ENCODE measurements around the gene PPP3CA.
"Not testable (repeated sequence)": the region's sequence is repeated elsewhere in the genome, so short reads cannot be mapped to it uniquely, and the experiment has no call there.

Gene PPP3CA

DNA sequence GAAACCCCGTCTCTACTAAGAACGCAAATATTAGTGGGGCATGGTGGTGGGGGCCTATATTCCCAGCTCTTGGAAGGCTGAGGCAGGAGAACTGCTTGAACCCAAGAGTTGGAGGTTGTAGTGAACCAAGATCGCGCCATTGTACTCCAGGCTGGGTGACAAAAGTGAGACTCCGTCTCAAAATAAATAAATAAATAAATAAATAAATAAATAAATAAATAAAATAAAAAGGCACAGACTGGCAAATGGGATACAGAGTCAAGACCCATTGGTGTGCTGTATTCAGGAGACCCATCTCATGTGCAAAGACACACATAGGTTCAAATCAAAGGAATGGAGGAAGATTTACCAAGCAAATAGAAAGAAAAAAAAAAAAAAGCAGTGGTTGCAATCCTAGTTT lies 216.3 kb downstream of the PPP3CA start:
- DNase-seq, result not testable (repeated sequence)

GRCh38 chr4:101128898-101129297 lies 218.4 kb downstream of the PPP3CA start:
- DNase-seq, result not testable (repeated sequence)

- DNase-seq, result no peak
Observed at GRCh38 chr4:101128473-101128872, 218.9 kb downstream of the PPP3CA start.

GRCh38 chr4:101127176-101127790 lies 220.0 kb downstream of the PPP3CA start:
- DNase-seq, result no peak

DNA sequence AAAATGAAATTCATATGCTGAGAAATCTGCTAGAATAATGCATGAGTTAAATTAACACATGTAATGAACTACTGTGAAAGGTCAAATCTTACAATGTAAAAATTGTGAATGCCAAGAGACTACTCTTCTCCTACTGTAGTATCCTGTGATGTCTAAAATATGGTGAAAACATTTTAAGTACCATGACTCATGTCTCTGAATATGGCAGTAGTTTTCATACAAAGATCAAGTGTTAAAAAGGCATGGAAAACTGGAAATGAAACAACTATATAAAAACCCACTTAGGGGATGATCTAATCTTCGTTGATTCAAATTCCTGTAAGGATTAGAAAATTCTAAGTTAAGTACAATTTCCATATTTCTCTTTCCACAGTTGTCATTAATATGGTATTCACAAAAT lies 221.3 kb downstream of the PPP3CA start:
- DNase-seq, result no peak

DNA sequence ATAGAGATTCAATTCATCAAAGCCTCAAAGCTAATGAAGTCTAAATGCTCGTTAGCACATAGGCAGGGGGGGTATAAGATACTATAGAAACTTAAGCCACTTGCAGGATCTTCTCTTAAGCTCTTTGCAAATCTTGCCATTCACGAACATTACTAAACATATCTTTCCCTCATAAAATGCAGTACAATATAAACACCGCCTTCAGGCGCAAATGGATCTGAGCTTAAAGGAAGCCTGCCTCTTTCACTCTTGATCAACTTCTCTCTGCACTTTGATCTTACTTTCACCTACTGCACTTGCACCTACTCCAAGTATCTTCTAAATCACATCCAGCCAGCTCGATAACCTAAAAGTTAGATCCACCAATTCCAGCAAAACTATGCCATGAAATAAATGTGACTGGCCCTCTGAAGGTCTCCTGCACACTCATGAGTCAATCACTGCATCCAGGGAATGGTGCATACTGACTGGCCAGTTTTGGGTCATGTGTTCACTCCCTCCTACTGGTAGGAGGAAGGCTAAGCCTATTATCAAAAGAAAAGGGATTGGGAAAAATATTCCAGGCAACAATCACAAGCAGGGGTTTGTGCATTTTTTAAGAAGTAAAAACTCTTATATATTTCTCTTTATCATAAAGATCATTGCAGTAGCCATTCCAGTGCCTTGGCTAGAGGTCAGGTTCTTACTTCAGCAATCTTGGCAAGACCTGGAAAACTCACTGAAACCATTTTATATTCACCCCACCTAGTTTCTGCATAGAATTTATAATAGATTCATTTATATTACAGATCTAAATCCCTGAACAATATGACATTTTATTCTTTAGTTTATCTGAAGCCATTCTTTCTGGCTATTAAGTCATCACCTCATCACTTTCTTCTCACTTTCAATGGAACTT lies 222.0 kb downstream of the PPP3CA start:
- DNase-seq, result no peak

- no peak for DNase-seq
Observed at GRCh38 chr4:101123231-101123630, 224.1 kb downstream of the PPP3CA start.

DNA sequence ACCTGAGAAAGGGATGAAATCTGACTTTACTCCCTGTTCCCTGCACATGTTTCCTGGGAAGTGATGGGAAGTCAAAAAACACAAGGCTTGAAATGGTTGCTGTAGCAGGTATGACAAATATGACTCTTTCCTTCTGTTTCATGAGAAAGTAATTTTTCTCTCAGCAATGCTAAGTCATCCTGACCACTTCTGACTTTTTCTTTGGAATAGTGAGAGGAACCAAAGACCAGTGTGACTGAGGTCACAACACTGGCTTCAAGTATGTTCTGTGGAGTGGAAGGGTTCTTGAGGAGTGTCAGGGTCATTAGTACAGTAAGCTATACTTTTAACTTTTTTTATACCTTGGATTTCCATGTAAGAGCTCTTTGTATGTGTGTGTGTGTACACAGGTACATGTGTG lies 225.3 kb downstream of the PPP3CA start:
- no peak for DNase-seq

DNA sequence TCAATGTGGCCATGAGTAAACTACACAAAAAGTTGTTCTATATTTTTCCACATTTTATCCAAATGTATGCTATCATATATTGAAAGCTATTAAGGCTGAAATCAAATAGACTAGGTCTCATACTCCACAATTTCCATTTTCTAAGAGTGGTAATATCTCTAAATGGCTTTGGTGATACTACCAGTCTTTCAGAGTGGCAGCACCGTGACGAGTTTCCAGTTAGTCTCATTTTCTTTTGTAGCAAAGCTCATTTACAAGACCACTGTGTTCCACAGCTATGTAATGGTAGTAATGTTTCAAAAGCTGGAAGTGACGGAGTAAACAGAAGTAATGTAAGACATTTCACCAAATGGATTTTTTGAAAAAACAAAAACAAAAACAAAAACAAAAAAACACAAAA lies 228.2 kb downstream of the PPP3CA start:
- no peak for DNase-seq

DNA sequence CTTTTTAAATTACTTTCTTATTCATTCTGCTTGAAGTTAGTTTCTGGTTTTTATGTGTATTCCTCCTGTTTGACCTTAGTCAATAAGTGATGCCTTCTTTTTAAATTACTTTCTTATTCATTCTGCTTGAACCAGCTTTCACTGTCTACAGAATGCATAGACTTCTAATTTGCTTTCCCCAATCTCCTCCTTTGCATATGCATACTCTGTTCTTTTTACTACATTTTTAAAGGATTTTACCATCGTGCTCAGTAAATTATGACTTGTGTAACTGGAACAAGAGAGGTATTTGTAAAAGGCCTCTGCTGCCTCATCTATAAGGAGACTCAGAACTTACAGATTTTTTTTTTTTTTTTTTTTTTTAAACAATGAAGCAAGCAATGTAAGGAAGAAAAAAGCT lies 228.7 kb downstream of the PPP3CA start:
- no peak for DNase-seq

- DNase-seq, result no peak
Observed at GRCh38 chr4:101115887-101116286, 231.4 kb downstream of the PPP3CA start.

DNA sequence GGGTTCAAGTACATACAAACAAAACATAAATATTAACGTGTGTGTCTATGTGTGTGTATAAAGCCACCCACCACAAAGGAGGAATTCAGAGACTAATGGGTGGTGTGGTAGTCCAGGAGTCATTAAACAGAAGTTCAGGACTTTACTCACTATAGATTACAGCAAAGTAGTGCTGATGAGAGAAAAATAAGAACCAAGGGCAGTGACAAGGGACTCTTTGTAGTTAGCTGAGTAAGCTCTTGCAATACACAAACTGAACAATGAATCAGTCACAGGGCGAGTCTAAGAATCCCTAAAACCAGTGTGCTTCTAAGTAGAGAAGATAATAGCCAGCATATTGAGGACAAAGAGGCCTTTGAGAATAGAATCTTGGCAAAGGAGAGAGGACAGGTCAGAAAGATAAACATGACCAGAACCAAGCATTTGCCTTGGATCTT lies 232.4 kb downstream of the PPP3CA start:
- DNase-seq, result no peak

GRCh38 chr4:101104312-101105052 lies 242.8 kb downstream of the PPP3CA start:
- no peak for DNase-seq

DNA sequence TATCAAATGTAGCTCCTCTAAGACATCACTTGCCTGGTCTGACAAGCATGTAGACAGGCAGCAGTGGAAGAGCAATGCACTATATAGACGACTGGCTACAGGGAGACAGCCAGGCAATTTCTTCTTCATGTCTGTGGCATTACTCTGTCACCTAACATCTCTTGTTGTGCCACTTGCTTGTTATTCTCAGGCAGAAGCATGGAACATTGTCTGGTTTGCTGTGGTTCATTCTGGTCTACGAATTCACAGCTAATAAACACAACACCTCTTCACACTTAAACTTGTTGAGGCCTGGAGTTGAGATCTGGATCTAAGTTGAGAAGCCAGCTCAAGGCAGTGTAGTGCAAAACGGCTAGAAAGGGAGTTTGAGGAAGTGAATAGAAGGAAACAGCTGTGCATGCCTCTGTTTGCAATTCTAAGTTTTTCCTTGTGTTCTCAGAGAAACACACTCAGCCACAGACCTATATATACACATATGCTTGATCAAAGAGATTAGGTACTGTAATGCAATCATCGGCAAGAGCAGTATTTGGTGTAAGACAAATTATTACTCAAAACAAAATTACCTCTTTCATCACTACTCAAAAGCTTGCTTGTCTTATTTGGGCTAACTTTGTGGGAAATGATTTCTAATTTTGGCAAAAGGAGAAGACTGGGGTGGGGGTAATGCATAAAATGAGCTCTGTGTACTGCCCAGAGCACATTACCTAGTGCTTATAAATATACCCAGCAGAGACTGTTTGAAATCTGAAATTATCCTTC lies 243.8 kb downstream of the PPP3CA start:
- DNase-seq, result no peak

- peak; percentile 35 for DNase-seq
Observed at GRCh38 chr4:101102114-101102742, 245.1 kb downstream of the PPP3CA start.

DNA sequence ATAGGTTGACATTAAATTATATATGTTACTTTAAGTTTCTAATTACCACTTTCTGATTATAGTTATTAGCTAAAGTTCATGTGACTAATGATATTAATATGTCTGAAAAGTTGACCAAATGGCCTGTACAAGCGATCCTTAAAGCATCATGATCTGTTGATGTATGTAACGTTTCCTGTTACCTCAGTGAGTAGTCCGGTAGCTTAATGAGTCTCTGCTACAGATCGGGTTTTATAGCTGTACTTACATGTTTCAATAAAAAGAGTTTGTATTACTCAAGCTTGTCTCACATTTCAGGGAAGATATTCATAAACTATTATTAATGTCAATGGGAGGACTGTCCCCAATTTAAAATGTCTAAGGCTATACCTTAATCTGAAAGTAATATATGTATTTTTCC lies 246.3 kb downstream of the PPP3CA start:
- DNase-seq, result no peak

- DNase-seq, result no peak
Observed at GRCh38 chr4:101098666-101099400, 248.5 kb downstream of the PPP3CA start.

- not testable (repeated sequence) for DNase-seq
Observed at GRCh38 chr4:101092609-101093008, 254.7 kb downstream of the PPP3CA start.

- DNase-seq, result no peak
Observed at GRCh38 chr4:101089168-101089567, 258.2 kb downstream of the PPP3CA start.

DNA sequence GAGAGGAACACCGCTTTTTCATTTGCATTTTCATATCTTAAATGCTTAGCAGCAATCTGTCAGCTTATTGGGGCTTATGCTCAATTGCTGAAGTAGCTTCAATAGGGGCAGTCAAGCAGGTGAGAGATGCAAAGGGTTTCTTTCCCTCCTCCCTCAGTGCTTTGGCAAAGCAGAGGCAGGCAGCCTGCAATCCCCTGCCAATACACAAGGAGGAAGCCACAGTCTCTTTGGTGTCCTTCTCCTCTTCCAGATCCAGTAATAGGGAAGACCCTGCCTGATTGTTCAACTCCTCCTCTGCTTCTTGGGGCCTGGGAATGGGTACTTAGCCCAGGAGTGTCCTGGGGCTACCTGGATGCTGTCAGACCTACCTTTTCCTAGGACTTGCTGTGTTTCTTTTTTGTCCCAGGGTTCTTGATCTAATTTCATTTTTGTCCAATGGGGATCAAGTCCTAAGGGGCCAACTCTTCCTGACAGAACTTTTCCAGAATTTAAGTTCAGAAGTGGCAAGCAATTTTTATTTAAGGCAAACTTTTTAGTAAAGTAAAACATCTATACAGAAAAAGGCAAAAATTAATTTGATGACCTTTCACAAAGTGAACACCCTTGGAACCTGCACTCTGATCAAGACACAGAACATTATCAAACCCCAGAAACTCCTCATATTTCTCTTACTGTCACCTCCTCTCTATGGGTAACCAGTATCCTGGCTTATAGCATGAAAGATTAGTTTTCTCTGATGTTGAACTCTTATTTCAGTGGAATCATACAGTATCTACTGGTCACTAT lies 260.3 kb downstream of the PPP3CA start:
- no peak for DNase-seq

DNA sequence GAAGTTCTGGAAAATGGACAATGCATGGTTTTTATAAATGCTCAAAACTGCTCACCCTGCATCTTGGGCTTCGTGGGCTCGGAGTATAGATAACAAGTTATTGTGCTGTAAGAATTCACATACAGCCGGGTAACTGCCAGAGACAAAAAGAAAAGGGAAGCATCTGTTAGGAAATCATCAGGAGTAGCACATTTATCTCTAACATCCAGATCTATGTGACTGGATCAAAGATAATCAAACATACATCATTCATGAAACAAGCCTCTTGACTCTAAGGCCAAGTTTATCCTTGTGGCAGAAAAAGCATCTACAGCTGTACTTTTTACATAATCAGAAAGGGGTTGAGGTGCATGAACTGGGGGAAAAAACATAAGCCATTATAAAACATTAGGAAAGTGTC lies 264.2 kb downstream of the PPP3CA start:
- DNase-seq, result no peak
